DOHH2 (cell line): ENCODE measurements around the gene SMPDL3A.

Experiments
- CTCF ChIP-seq: fragments of 200-600 bp; sonication (generic); IDR thresholded peaks from one replicate; pipeline ENCODE4 v1.5.1; 2014; ENCODE audit warnings: antibody characterized with exemption, mild to moderate bottlenecking, low read depth, low read length; ENCODE audit not compliant: poor library complexity, severe bottlenecking
- EZH2phosphoT487 ChIP-seq: fragments of 200-600 bp; sonication (generic); IDR thresholded peaks from 2 replicates; pipeline ENCODE4 v1.6.1; 2017; ENCODE audit warnings: borderline replicate concordance, mild to moderate bottlenecking, antibody characterized with exemption, low read length, moderate library complexity, mixed read lengths

- TF ChIP-seq CTCF = no peak
- TF ChIP-seq EZH2phosphoT487 = no peak
Observed at GRCh38 chr6:122831511-122831910, 42.5 kb downstream of the SMPDL3A start.
